CD14-positive monocyte (primary cell): ENCODE data around the gene CFAP69. TPM values are rescaled to one million over a fixed set of nuclear protein-coding genes. Genes with fewer than 3 reads are reported as not detected.

Experiments used
- DNase-seq, 3 donors: peaks; one replicate each; pipeline ENCODE4 v3.0.0-alpha.2; 2011 to 2022
- H2AFZ ChIP-seq: 2 replicates; pipeline ENCODE4 v1.6.0; 2012; ENCODE audit warnings: mild to moderate bottlenecking, low read depth, low read length, inconsistent platforms; ENCODE audit not compliant: insufficient read depth, poor library complexity, severe bottlenecking
- H3K27ac ChIP-seq, 2 donors: 1 replicate in 1 of 2; 2 replicates in 1 of 2; pipeline ENCODE4 v1.5.1; 2012 to 2013; ENCODE audit warnings: low read length in 2 of 2, control low read depth in 1 of 2, inconsistent platforms in 1 of 2, low read depth in 1 of 2, mild to moderate bottlenecking in 1 of 2
- H3K27me3 ChIP-seq, 2 donors: one replicate each; pipeline versions ENCODE4 v1.6.0 to v1.6.1; 2011 to 2013; ENCODE audit warnings: low read length in 2 of 2; ENCODE audit not compliant: control insufficient read depth in 2 of 2, insufficient read depth in 2 of 2
- H3K36me3 ChIP-seq, 2 donors: replicated peaks in 1 of 2; 1 replicate in 1 of 2; 2 replicates in 1 of 2; pipeline versions ENCODE4 v1.5.1 to v1.6.1; 2012 to 2013; ENCODE audit warnings: low read length in 2 of 2, control low read depth in 1 of 2, inconsistent platforms in 1 of 2, mild to moderate bottlenecking in 1 of 2; ENCODE audit not compliant: insufficient read depth in 2 of 2, control insufficient read depth in 1 of 2
- H3K4me1 ChIP-seq, 2 donors: 1 replicate in 1 of 2; 2 replicates in 1 of 2; pipeline versions ENCODE4 v1.5.1 to v1.6.1; 2012 to 2013; ENCODE audit warnings: low read length in 2 of 2, control low read depth in 1 of 2, inconsistent platforms in 1 of 2, mild to moderate bottlenecking in 1 of 2, moderate library complexity in 1 of 2; ENCODE audit not compliant: insufficient read depth in 2 of 2, control insufficient read depth in 1 of 2
- H3K4me2 ChIP-seq: replicated peaks from 2 replicates; pipeline ENCODE3; 2012; ENCODE audit warnings: low read length, moderate library complexity, mild to moderate bottlenecking; ENCODE audit not compliant: poor library complexity, severe bottlenecking; ENCODE audit errors: extremely low read depth
- H3K4me3 ChIP-seq, 3 experiments: fragments of 200-600 bp in 1 of 3; sonication (generic) in 1 of 3; replicated peaks in 1 of 3; 1 replicate in 2 of 3; 2 replicates in 1 of 3; pipeline ENCODE4 v1.5.1; 2011 to 2013; ENCODE audit warnings: low read length in 3 of 3, mild to moderate bottlenecking in 3 of 3, control low read depth in 2 of 3, low read depth in 2 of 3, inconsistent platforms in 1 of 3, moderate library complexity in 1 of 3
- H3K79me2 ChIP-seq: 2 replicates; pipeline ENCODE4 v1.6.0; 2012; ENCODE audit warnings: mild to moderate bottlenecking, control low read depth, inconsistent platforms, low read length, moderate library complexity; ENCODE audit not compliant: insufficient read depth
- H3K9ac ChIP-seq: 2 replicates; pipeline ENCODE4 v1.6.0; 2017; ENCODE audit warnings: low read length, mild to moderate bottlenecking; ENCODE audit not compliant: insufficient read depth, poor library complexity, severe bottlenecking
- H3K9me3 ChIP-seq, 2 donors: replicated peaks in 1 of 2; 1 replicate in 1 of 2; 2 replicates in 1 of 2; pipeline versions ENCODE4 v1.5.1 to v1.6.1; 2012 to 2013; ENCODE audit warnings: low read length in 2 of 2, control low read depth in 1 of 2; ENCODE audit not compliant: control insufficient read depth in 1 of 2, insufficient read depth in 1 of 2
- H4K20me1 ChIP-seq: 2 replicates; pipeline ENCODE4 v1.6.0; 2012; ENCODE audit warnings: mild to moderate bottlenecking, low read length, control low read depth, moderate library complexity; ENCODE audit not compliant: insufficient read depth
- H3K27ac Mint-ChIP-seq, 7 donors: one replicate each; pipeline ENCODE4 v1.8.0; 2020; ENCODE audit warnings: mild to moderate bottlenecking in 7 of 7, mixed read lengths in 7 of 7, moderate library complexity in 6 of 7, inconsistent platforms in 2 of 7
- H3K27me3 Mint-ChIP-seq, 3 donors: one replicate each; pipeline ENCODE4 v1.8.0; 2021 to 2022; ENCODE audit warnings: low read depth in 3 of 3, mild to moderate bottlenecking in 3 of 3, mixed read lengths in 3 of 3, moderate library complexity in 3 of 3, inconsistent platforms in 1 of 3
- H3K36me3 Mint-ChIP-seq, 2 donors: one replicate each; pipeline ENCODE4 v1.8.0; 2020; ENCODE audit warnings: mixed read lengths in 2 of 2, inconsistent platforms in 1 of 2, mild to moderate bottlenecking in 1 of 2
- H3K4me1 Mint-ChIP-seq: one replicate; pipeline ENCODE4 v1.8.0; 2020; ENCODE audit warnings: mild to moderate bottlenecking, mixed read lengths
- H3K4me3 Mint-ChIP-seq, 2 donors: one replicate each; pipeline ENCODE4 v1.8.0; 2020; ENCODE audit warnings: mild to moderate bottlenecking in 2 of 2, mixed read lengths in 2 of 2, moderate library complexity in 1 of 2
- H3K9me3 Mint-ChIP-seq, 7 donors: one replicate each; pipeline ENCODE4 v1.8.0; 2020 to 2022; ENCODE audit warnings: mixed read lengths in 7 of 7, mild to moderate bottlenecking in 6 of 7, moderate library complexity in 6 of 7, inconsistent platforms in 2 of 7
- CTCF ChIP-seq: fragments of 200-600 bp; IDR thresholded peaks from one replicate; pipeline ENCODE4 v1.8.0; 2022; ENCODE audit warnings: antibody characterized with exemption, mild to moderate bottlenecking
- WGBS: methylation state at CpG from one replicate; pipeline ENCODE4 v1.1.5; 2013; ENCODE audit warnings: missing lambda C conversion rate; ENCODE audit not compliant: insufficient coverage; 5-methylcytosine and 5-hydroxymethylcytosine counted together
- intact Hi-C, 2 donors: fragments of 100-400 bp; cut with micrococcal nuclease; formaldehyde crosslinking; loops; one replicate each; pipeline versions ENCODE4 v1.15.0 to v1.15.1; 2023
- polyA minus RNA-seq: library from RNA; depleted of rRNA, polyadenylated mRNA; stranded (reverse); fragments of >200 nt; gene quantifications from 2 replicates; pipeline ENCODE4 v1.2.3, GENCODE V29; 2012
- polyA plus RNA-seq, 3 donors: library from polyadenylated mRNA; depleted of rRNA in 1 of 3; unstranded in 2 of 3; stranded (reverse) in 1 of 3; fragments of 300-500 nt in 2 of 3; fragments of >200 nt in 1 of 3; fragmentation: Illumina TruSeq in 2 of 3; gene quantifications; 1 replicate in 2 of 3; 2 replicates in 1 of 3; pipeline ENCODE4 v1.2.3, GENCODE V29; 2012 to 2021
- total RNA-seq, 12 experiments: library from RNA in 1 of 12; stranded (reverse) in 1 of 12; fragments of 120-200 nt in 1 of 12; gene quantifications; one replicate each; pipeline ENCODE4 v1.2.4 and lab custom pipeline; 2013 to 2026; ENCODE audit warnings: mixed read lengths in 6 of 12, inconsistent platforms in 1 of 12

The CFAP69 gene
- total RNA-seq (2013): 0.08 TPM
- polyA plus RNA-seq: not detected
- polyA minus RNA-seq: not detected in 2 replicates
- total RNA-seq (lab: John Stamatoyannopoulos, UW): 0 to 4.0 (median 0.05) reads per million in 11 experiments

- peak within 1 kb of the TSS; percentile 87 for H2AFZ ChIP-seq
- peak within 1 kb of the TSS; percentile 88 for H3K4me2 ChIP-seq
- H3K27me3 ChIP-seq: peaks cover 20 to 54% of the 10 kb centered on the region in 2 donors
- Mint-ChIP-seq H3K4me3 (peak within 1 kb of the TSS; percentile 91 to 97), H3K27ac (peak within 1 kb of the TSS in 4 of 7 donors; percentile 24 to 77 (median 44)), H3K36me3 (peaks cover 0 to 3% of the 10 kb centered on the region in 2 donors), H3K9me3 (peaks cover 0 to 7% (median 0%) of the 10 kb centered on the region in 7 donors), H3K4me1 (peaks cover 21% of the 10 kb centered on the region), H3K27me3 (peaks cover 37 to 48% (median 40%) of the 10 kb centered on the region in 3 donors)
- peaks cover 10 to 19% of the 10 kb centered on the region in 2 donors for H3K4me1 ChIP-seq
- peak within 1 kb of the TSS; percentile 36 to 85 (median 72) for H3K4me3 ChIP-seq
- no peaks in the 10 kb centered on the region for H4K20me1 ChIP-seq
- WGBS: under 1% methylated on average over 47 of the region's 59 CpGs
- H3K36me3 ChIP-seq: no peaks in the 10 kb centered on the region
- H3K79me2 ChIP-seq: no peaks in the 10 kb centered on the region
- peak within 1 kb of the TSS in 1 of 2 donors; percentile 28 for H3K27ac ChIP-seq
- DNase-seq: peak; percentile 44 to 65 (median 59)
- H3K9ac ChIP-seq: peak within 1 kb of the TSS; percentile 67
- H3K9me3 ChIP-seq: no peaks in the 10 kb centered on the region
- no peak for TF ChIP-seq CTCF
- intact Hi-C loops: loop anchor here (10.0 kb wide), 1 partner anchor 100 kb away; the partner anchor contains the start of gene GTPBP10 (in 2 of the 2)
Measured at GRCh38 chr7:90244909-90245851, at the start of gene CFAP69. Gene CFAP69 (plus strand): TSS chr7:90245174. CDS start chr7:90245425, 251 bp downstream.

GRCh38 chr7:90201500-90202195 lies 43.3 kb upstream of the CFAP69 start:
- Histone ChIP-seq H3K9ac (no peak overlapping the region), H3K4me1 (no peaks in the 10 kb centered on the region), H4K20me1 (no peaks in the 10 kb centered on the region), H3K27ac (no peak overlapping the region), H3K27me3 (no peaks in the 10 kb centered on the region), H3K4me2 (no peak overlapping the region), H2AFZ (no peak overlapping the region), H3K9me3 (no peaks in the 10 kb centered on the region), H3K36me3 (no peaks in the 10 kb centered on the region), H3K79me2 (no peaks in the 10 kb centered on the region), H3K4me3 (no peak overlapping the region)
- Mint-ChIP-seq H3K4me1 (no peaks in the 10 kb centered on the region), H3K27me3 (no peaks in the 10 kb centered on the region), H3K36me3 (no peaks in the 10 kb centered on the region), H3K9me3 (peaks cover 0 to 3% (median 2%) of the 10 kb centered on the region in 7 donors), H3K27ac (no peak overlapping the region), H3K4me3 (no peak overlapping the region)
- TF ChIP-seq CTCF: no peak
- intact Hi-C loops: no loop called here
- DNase-seq: no peak
- WGBS: 80% methylated on average over 1 of the region's 2 CpGs
